Natural killer cell treated with Interleukin-12 subunit alpha and Interleukin-12 subunit beta and Interleukin-15 and Interleukin-18, amount 100 ng/mL, for 72 hours (primary cell): ENCODE results near the gene DDX20. TPM values are rescaled to one million over a fixed set of nuclear protein-coding genes. Genes with fewer than 3 reads are reported as not detected.
"Not testable (repeated sequence)": the region's sequence is repeated elsewhere in the genome, so short reads cannot be mapped to it uniquely, and the experiment has no call there.

Source experiments
- ATAC-seq, 2 donors: fragments of 150-1000 bp; cut with Tn5 transposase in 1 of 2; sonication (Bioruptor Pico), chemical (Tn5 transposase) in 1 of 2; 2 replicates each; pipeline ENCODE4 v1.10.0; 2021
- DNase-seq: peaks from one replicate; pipeline ENCODE4 v3.0.0; 2022; ENCODE audit warnings: low spot score
- H3K27ac Mint-ChIP-seq, 2 donors: 1 replicate in 1 of 2; 2 replicates in 1 of 2; pipeline ENCODE4 v1.8.0; 2022; ENCODE audit warnings: mixed read lengths in 2 of 2, mild to moderate bottlenecking in 1 of 2, moderate library complexity in 1 of 2
- H3K27me3 Mint-ChIP-seq, 2 donors: 1 replicate in 1 of 2; 2 replicates in 1 of 2; pipeline ENCODE4 v1.8.0; 2022; ENCODE audit warnings: mixed read lengths in 2 of 2
- H3K36me3 Mint-ChIP-seq: one replicate; pipeline ENCODE4 v1.8.0; 2022; ENCODE audit warnings: mixed read lengths
- H3K4me1 Mint-ChIP-seq, 2 donors: 1 replicate in 1 of 2; 2 replicates in 1 of 2; pipeline ENCODE4 v1.8.0; 2022; ENCODE audit warnings: low read depth in 2 of 2, mixed read lengths in 2 of 2, mild to moderate bottlenecking in 1 of 2
- H3K4me3 Mint-ChIP-seq: one replicate; pipeline ENCODE4 v1.8.0; 2022; ENCODE audit warnings: mixed read lengths
- H3K9me3 Mint-ChIP-seq: 2 replicates; pipeline ENCODE4 v1.8.0; 2022; ENCODE audit warnings: mixed read lengths
- total RNA-seq, 2 donors: library from RNA; stranded (reverse); gene quantifications; one replicate each; pipeline ENCODE4 v1.2.3, GENCODE V29; 2022

The DDX20 gene
- total RNA-seq, 2 donors from 2014 or later: 18.5 to 22.7 TPM

- no peaks in the 10 kb centered on the region for H3K36me3 Mint-ChIP-seq
- ATAC-seq: no peak
- H3K4me3 Mint-ChIP-seq: peak overlapping the region; percentile 84
Observed at GRCh38 chr1:111737216-111738132, 18.2 kb upstream of the DDX20 start.

GRCh38 chr1:111738133-111738435 lies 17.6 kb upstream of the DDX20 start:
- Mint-ChIP-seq H3K27ac (peak overlapping the region; percentile 3 to 33), H3K9me3 (no peaks in the 10 kb centered on the region), H3K36me3 (no peaks in the 10 kb centered on the region), H3K27me3 (peaks cover 25 to 33% of the 10 kb centered on the region in 2 donors), H3K4me3 (peak overlapping the region; percentile 84), H3K4me1 (peaks cover 21 to 22% of the 10 kb centered on the region in 2 donors)
- no peak for ATAC-seq
- DNase-seq: no peak

More at GRCh38 chr1:111737216-111738132, 18.2 kb upstream of the DDX20 start:
- Mint-ChIP-seq H3K9me3 (no peaks in the 10 kb centered on the region), H3K27me3 (peaks cover 25 to 34% of the 10 kb centered on the region in 2 donors), H3K4me1 (peaks cover 21 to 22% of the 10 kb centered on the region in 2 donors), H3K27ac (peak overlapping the region; percentile 3 to 33)
- no peak for DNase-seq

DNA sequence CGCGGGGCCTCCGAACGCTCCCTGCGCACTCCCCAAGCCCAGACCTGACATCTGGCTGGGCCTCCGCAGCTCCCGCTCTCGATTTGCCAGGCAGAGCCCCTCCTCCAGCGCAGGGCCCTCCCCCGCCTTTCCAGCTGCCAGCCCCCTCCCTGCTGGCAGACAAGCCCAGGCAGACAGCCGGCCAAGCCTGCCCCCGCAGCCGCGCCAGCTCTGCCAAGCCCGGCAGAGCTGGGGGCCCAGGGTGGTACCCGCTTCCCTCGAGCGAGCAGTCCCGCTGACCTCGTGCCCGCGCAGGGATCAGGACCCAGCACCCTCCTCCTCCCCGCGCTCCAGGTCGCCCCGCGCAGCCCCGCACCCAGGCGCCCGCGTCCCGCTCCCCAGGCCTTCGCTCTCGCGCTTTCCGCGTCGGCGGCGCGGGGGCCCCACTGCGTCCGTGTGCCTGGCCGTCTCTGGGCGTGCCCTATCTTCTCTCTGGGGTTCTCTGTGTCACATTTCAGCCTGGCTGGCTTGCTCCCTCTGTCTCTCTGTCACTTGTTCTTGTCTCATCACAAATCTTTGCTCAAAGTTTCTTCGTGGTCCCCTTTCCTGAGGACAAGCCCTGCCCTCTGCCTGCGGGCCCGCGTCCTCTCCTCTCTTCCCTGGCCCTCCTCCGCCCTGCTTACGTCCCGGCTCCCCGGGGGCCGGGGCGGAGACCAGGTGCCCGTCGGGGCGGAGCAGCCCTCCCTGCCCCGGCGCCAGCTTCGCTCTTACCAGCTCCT lies 17.1 kb upstream of the DDX20 start:
- peak overlapping the region in 1 of 2 donors; percentile 33 for H3K27ac Mint-ChIP-seq
- DNase-seq (no peak), ATAC-seq (peak; percentile 73 to 78)
- H3K27me3 Mint-ChIP-seq: peaks cover 25 to 34% of the 10 kb centered on the region in 2 donors
- peak overlapping the region; percentile 95 for H3K4me3 Mint-ChIP-seq
- peaks cover 21 to 22% of the 10 kb centered on the region in 2 donors for H3K4me1 Mint-ChIP-seq
- H3K36me3 Mint-ChIP-seq: no peaks in the 10 kb centered on the region
- no peaks in the 10 kb centered on the region for H3K9me3 Mint-ChIP-seq

- H3K27ac Mint-ChIP-seq: peak within 1 kb of the TSS in 1 of 2 donors; percentile 81
- ATAC-seq (peak; percentile 92 to 94), DNase-seq (peak; percentile 88)
- peak within 1 kb of the TSS; percentile 95 for H3K4me3 Mint-ChIP-seq
- H3K4me1 Mint-ChIP-seq: peaks cover 21 to 22% of the 10 kb centered on the region in 2 donors
- no peaks in the 10 kb centered on the region for H3K9me3 Mint-ChIP-seq
- no peaks in the 10 kb centered on the region for H3K36me3 Mint-ChIP-seq
- peaks cover 25 to 36% of the 10 kb centered on the region in 2 donors for H3K27me3 Mint-ChIP-seq
Observed at GRCh38 chr1:111739194-111739924, 16.3 kb upstream of the DDX20 start, which contains the start of gene INKA2. TSS of gene INKA2 (minus strand) at chr1:111739395. CDS start at chr1:111739242, 153 bp downstream.

DNA sequence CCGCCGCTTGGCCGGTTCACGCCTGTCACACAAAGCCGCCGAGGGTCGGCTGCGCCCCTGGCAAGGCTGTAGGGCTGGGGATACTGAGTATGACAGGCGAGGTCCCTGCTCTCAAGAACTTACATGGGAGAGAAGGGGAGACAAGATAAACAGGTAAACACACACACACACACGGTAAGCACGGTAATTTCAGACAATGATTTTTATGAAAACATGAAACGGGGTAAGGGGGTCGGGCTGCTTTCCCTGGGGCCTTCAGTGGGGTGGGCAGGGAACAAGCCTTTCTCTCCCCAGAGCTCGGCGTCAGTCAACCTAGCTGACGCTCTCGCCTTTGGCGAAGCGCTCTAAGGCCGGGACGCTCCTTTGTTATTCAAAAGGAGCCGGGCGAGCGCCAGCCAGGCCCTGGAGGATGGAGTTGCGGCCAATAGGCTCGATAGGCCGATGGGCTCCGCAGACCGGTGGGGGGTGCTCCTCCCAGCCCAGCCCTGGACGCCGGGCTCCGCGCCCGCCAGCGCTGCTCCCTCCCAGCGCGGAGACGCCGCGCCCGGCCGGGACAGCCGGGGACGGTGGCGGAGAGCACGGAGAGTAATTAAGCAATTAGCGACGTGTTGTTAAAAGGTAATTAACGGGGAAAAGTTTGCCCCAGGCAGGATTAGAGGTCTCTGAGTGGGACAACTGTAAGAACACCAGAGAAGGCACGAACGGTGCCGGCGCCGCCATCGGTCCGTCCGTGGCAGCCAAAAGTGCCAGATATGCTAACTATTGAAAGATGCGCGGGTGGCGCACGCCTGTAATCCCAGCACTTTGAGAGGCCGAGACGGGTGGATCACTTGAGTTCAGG lies 15.6 kb upstream of the DDX20 start:
- H3K4me3 Mint-ChIP-seq: peak overlapping the region; percentile 95
- peak overlapping the region in 1 of 2 donors; percentile 81 for H3K27ac Mint-ChIP-seq
- H3K36me3 Mint-ChIP-seq: no peaks in the 10 kb centered on the region
- peaks cover 25 to 36% of the 10 kb centered on the region in 2 donors for H3K27me3 Mint-ChIP-seq
- ATAC-seq (no peak), DNase-seq (no peak)
- peaks cover 21 to 22% of the 10 kb centered on the region in 2 donors for H3K4me1 Mint-ChIP-seq
- H3K9me3 Mint-ChIP-seq: no peaks in the 10 kb centered on the region

DNA sequence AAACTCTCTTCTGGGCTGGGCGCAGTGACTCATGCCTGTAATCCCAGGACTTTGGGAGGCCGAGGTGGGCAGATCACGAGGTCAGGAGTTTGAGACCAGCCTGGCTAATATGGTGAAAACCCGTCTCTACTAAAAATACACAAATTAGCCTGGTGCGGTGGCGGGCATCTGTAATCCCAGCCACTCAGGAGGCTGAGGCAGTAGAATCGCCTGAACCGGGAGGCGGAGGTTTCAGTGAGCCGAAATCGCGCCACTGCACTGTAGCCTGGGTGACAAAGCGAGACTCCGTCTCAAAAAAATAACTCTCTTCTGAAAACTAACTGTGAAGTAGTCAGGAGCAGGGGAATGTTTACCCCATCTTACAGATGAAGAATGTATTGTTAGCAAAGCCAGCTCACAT lies 13.4 kb upstream of the DDX20 start:
- not testable (repeated sequence) for H3K9me3 Mint-ChIP-seq, H3K36me3 Mint-ChIP-seq, H3K4me3 Mint-ChIP-seq, H3K27ac Mint-ChIP-seq, DNase-seq, ATAC-seq
- H3K27me3 Mint-ChIP-seq: peaks cover 23 to 31% of the 10 kb centered on the region in 2 donors
- H3K4me1 Mint-ChIP-seq: peaks cover 22 to 23% of the 10 kb centered on the region in 2 donors

DNA sequence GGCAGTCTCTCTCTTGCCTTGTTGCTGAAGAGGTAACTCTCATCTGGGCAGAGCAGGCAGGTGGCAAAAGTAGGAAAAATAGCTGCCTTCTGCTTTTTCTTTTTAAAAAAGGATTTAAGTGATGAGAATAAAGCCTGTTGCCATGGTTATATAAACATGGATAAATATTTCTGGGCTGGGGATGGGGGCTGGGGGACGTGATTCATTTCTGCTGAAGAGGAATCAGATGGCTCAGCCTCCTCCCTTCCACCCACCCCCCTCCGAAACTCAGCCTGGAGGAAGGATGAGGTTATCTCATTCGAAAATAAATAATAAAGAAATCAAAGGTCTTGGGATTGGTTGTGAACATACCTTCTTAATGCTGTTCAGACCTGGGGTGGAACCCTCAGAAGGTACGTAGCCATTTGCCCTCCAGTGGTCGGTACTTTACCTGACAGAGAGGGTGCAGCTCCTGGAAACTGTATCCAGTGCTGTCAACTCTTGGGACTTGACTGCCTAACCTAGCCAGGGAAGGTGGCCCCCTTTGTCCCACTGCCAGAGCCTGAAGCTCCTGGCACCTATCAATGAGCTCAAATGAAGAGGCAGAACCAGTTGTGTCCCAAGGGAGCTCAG lies 12.7 kb upstream of the DDX20 start:
- H3K27ac Mint-ChIP-seq: no peak overlapping the region
- DNase-seq: no peak
- H3K4me3 Mint-ChIP-seq: no peak overlapping the region
- H3K9me3 Mint-ChIP-seq: no peaks in the 10 kb centered on the region
- H3K36me3 Mint-ChIP-seq: no peaks in the 10 kb centered on the region
- H3K4me1 Mint-ChIP-seq: peaks cover 19 to 20% of the 10 kb centered on the region in 2 donors
- peaks cover 16 to 24% of the 10 kb centered on the region in 2 donors for H3K27me3 Mint-ChIP-seq
- no peak for ATAC-seq

GRCh38 chr1:111743679-111744101 lies 12.0 kb upstream of the DDX20 start:
- no peak for DNase-seq
- H3K4me1 Mint-ChIP-seq: peaks cover 15 to 17% of the 10 kb centered on the region in 2 donors

DNA sequence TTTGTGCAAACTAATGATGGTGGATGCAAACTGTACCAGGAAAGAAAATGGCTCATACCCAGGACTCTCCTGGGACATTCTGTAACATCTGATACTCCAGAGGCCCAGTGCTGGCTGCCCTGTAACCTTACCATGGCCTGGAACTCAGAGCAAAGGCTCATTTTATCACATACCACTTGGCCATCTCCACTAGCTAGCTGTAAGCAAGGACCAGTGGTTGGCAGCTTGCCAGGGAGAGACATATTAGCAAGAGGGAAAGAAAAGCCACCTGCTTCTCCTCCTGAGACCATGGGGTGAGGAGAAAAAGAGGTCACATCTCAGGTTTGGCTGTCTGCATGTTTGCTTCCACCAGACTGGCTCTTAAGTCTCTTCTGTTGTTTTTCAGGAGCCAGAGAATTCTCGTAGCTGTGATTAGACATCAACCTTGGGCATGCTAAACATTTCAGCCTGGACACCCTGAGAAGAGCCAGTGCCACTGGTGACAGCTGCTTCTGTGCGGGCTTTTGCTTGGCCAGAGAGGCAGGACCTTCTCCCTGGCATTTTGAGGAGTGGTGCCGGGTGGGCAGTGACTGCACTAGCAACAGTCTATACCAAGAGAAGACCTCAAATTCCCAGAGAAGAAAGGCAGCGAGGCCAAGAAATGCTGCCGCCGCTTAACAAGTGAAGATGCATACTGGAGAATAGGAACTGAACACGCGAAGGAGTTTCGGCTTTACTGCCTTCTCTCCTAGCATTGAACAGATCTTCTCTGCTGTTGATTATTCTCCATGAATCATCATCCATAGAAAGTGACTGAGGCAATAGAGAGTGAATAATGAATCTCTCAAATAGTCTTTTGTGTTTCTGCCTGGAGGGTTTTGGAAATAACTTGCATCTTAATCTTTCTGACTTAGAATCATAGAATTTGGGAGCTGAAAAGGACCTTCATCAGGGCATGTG lies 9.8 kb upstream of the DDX20 start:
- Mint-ChIP-seq H3K27ac (no peak overlapping the region), H3K4me1 (peaks cover 6 to 9% of the 10 kb centered on the region in 2 donors), H3K4me3 (no peak overlapping the region), H3K9me3 (no peaks in the 10 kb centered on the region), H3K27me3 (peaks cover under 1 to 12% of the 10 kb centered on the region in 2 donors), H3K36me3 (no peaks in the 10 kb centered on the region)
- ATAC-seq (no peak), DNase-seq (no peak)

More at GRCh38 chr1:111743679-111744101, 12.0 kb upstream of the DDX20 start:
- Mint-ChIP-seq H3K36me3 (no peaks in the 10 kb centered on the region), H3K27me3 (peaks cover 14 to 22% of the 10 kb centered on the region in 2 donors), H3K27ac (no peak overlapping the region), H3K9me3 (no peaks in the 10 kb centered on the region), H3K4me3 (no peak overlapping the region)
- no peak for ATAC-seq

DNA sequence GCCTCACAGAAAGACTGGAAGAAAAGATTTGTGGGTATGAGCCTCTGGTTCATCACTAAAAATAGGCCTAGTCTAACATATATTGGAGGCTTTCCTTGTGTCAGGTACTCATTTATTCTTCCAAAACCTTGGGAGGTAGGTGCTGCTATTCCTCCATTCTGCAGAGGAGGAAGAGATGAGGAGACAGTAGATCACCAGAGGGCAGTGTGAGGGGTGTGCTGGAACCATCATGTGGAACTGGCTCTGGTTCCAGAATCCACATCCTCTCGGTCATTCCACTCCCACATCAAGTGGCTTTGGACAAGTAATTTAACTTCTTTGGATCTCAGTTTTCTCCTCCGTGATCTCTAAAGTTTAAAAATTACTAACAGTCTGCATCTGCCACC lies 9.1 kb upstream of the DDX20 start:
- Mint-ChIP-seq H3K27ac (no peak overlapping the region), H3K4me1 (peaks cover 6 to 7% of the 10 kb centered on the region in 2 donors), H3K27me3 (peaks cover 0 to 9% of the 10 kb centered on the region in 2 donors), H3K4me3 (no peak overlapping the region), H3K9me3 (no peaks in the 10 kb centered on the region), H3K36me3 (no peaks in the 10 kb centered on the region)
- no peak for ATAC-seq
- DNase-seq: no peak

DNA sequence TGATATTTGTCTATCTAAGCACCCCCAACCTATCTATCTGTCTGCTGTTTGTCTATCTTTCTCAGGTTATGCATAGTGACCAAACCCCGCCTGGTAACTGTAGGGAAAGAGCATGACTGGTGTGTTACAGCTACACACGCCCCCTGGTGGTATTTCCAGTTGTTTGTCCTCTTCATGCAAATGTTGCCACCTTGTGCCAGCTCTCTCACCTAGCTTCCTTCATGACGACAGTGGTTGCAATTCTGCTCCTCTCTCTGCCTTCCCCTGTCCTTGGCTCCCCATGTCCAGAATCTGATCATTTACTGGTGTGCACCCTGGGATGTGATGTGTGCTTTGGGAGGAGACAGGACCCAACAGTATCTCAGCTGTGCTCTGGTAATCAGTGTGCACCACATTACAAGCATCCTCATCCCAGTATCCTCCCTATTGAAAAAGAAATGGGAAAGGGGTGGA lies 8.4 kb upstream of the DDX20 start:
- peaks cover 6 to 7% of the 10 kb centered on the region in 2 donors for H3K4me1 Mint-ChIP-seq
- H3K9me3 Mint-ChIP-seq: no peaks in the 10 kb centered on the region

More for the DNA sequence above, 8.4 kb upstream of the DDX20 start:
- Mint-ChIP-seq H3K27me3 (peaks cover 0 to 7% of the 10 kb centered on the region in 2 donors), H3K4me3 (no peak overlapping the region), H3K27ac (no peak overlapping the region), H3K36me3 (no peaks in the 10 kb centered on the region)
- peak; percentile 74 to 76 for ATAC-seq
- peak; percentile 78 for DNase-seq
